GM23338 (cell line): ENCODE results near the gene DACH1. TPM values are rescaled to one million over a fixed set of nuclear protein-coding genes. Genes with fewer than 3 reads are reported as not detected.

Experiments
- ATAC-seq: fragments of 200-7000 bp; cut with Tn5 transposase; 3 replicates; pipeline ENCODE4 v1.9.1; 2020
- DNase-seq: peaks from one replicate; pipeline ENCODE4 v3.0.0-alpha.2; 2015; ENCODE audit warnings: low spot score
- H2AFZ ChIP-seq: fragments of 200-600 bp; sonication (generic); 2 replicates; pipeline ENCODE4 v1.8.0; 2016; ENCODE audit warnings: antibody characterized with exemption, mild to moderate bottlenecking, moderate library complexity
- H3F3A ChIP-seq: fragments of 200-600 bp; sonication (generic); replicated peaks from 2 replicates; pipeline ENCODE4 v1.8.0; 2017; ENCODE audit warnings: antibody characterized with exemption, mixed run types, low read depth
- H3K27ac ChIP-seq: fragments of 200-600 bp; sonication (generic); 2 replicates; pipeline ENCODE4 v1.6.1; 2016; ENCODE audit warnings: low read depth
- H3K27me3 ChIP-seq: fragments of 200-600 bp; sonication (generic); 2 replicates; pipeline ENCODE4 v1.8.0; 2016; ENCODE audit warnings: mild to moderate bottlenecking, mixed run types, moderate library complexity; ENCODE audit not compliant: insufficient read depth
- H3K36me3 ChIP-seq: fragments of 200-600 bp; sonication (generic); 2 replicates; pipeline ENCODE4 v1.8.0; 2016; ENCODE audit warnings: mild to moderate bottlenecking; ENCODE audit not compliant: insufficient read depth
- H3K4me1 ChIP-seq: fragments of 200-600 bp; sonication (generic); 2 replicates; pipeline ENCODE4 v1.8.0; 2016; ENCODE audit warnings: mild to moderate bottlenecking, moderate library complexity; ENCODE audit not compliant: insufficient read depth
- H3K4me2 ChIP-seq: fragments of 200-600 bp; sonication (generic); 2 replicates; pipeline ENCODE4 v1.7.1; 2017; ENCODE audit warnings: mixed run types
- H3K4me3 ChIP-seq: fragments of 200-600 bp; sonication (generic); 2 replicates; pipeline ENCODE4 v1.6.1; 2016; ENCODE audit warnings: mixed run types
- H3K79me2 ChIP-seq: fragments of 200-600 bp; sonication (generic); replicated peaks from 2 replicates; pipeline ENCODE4 v1.8.0; 2017; ENCODE audit warnings: mild to moderate bottlenecking; ENCODE audit not compliant: insufficient read depth
- H3K9me2 ChIP-seq: fragments of 200-600 bp; sonication (generic); 2 replicates; pipeline ENCODE4 v1.8.0; 2017; ENCODE audit not compliant: insufficient read depth
- H4K20me1 ChIP-seq: fragments of 200-600 bp; sonication (generic); replicated peaks from 2 replicates; pipeline ENCODE4 v1.8.0; 2017; ENCODE audit warnings: mild to moderate bottlenecking; ENCODE audit not compliant: insufficient read depth
- H3K27ac Mint-ChIP-seq: 2 replicates; pipeline ENCODE4 v1.8.0; 2020; ENCODE audit warnings: inconsistent platforms, mild to moderate bottlenecking, moderate library complexity, mixed read lengths
- H3K27me3 Mint-ChIP-seq: 3 replicates; pipeline ENCODE4 v1.8.0; 2022; ENCODE audit warnings: low read depth, mild to moderate bottlenecking, moderate library complexity, mixed read lengths, inconsistent platforms; ENCODE audit not compliant: insufficient read depth, poor library complexity
- H3K36me3 Mint-ChIP-seq: 3 replicates; pipeline ENCODE4 v1.8.0; 2021; ENCODE audit warnings: low read depth, mild to moderate bottlenecking, inconsistent platforms, moderate library complexity, mixed read lengths
- H3K4me1 Mint-ChIP-seq: 3 replicates; pipeline ENCODE4 v1.8.0; 2020; ENCODE audit warnings: mild to moderate bottlenecking, inconsistent platforms, mixed read lengths
- H3K4me3 Mint-ChIP-seq: 3 replicates; pipeline ENCODE4 v1.8.0; 2021; ENCODE audit warnings: moderate library complexity, mild to moderate bottlenecking, inconsistent platforms, mixed read lengths
- H3K9me3 Mint-ChIP-seq: 3 replicates; pipeline ENCODE4 v1.8.0; 2020; ENCODE audit warnings: moderate library complexity, mild to moderate bottlenecking, inconsistent platforms, mixed read lengths
- CREB1 ChIP-seq: fragments of 250-450 bp; sonication (Bioruptor Pico); IDR thresholded peaks from 2 replicates; pipeline ENCODE4 v1.5.0; 2020; ENCODE audit warnings: low read depth, mild to moderate bottlenecking, moderate library complexity
- CTCF ChIP-seq, 2 experiments: fragments of 200-600 bp in 1 of 2; sonication (generic) in 1 of 2; conservative IDR thresholded peaks; 2 replicates each; pipeline versions ENCODE4 v1.5.1 to v1.6.1; 2016 to 2017; ENCODE audit warnings: antibody characterized with exemption in 2 of 2, low read depth in 2 of 2, mild to moderate bottlenecking in 2 of 2, moderate library complexity in 1 of 2
- ETS1 ChIP-seq: IDR thresholded peaks from 2 replicates; pipeline ENCODE4 v1.6.1; 2016; ENCODE audit warnings: antibody characterized with exemption
- EZH2 ChIP-seq: fragments of 200-600 bp; sonication (generic); IDR thresholded peaks from one replicate; pipeline ENCODE4 v1.8.0; 2017; ENCODE audit warnings: antibody characterized with exemption, mild to moderate bottlenecking, low read depth; ENCODE audit not compliant: unreplicated experiment
- EZH2phosphoT487 ChIP-seq: fragments of 200-600 bp; sonication (generic); IDR thresholded peaks from one replicate; pipeline ENCODE4 v1.8.1; 2018; ENCODE audit warnings: antibody characterized with exemption; ENCODE audit not compliant: unreplicated experiment
- JUNB ChIP-seq: IDR thresholded peaks from one replicate; pipeline ENCODE4 v1.6.1; 2016; ENCODE audit warnings: antibody characterized with exemption; ENCODE audit not compliant: unreplicated experiment
- NANOG ChIP-seq: IDR thresholded peaks from 2 replicates; pipeline ENCODE4 v1.6.1; 2016; ENCODE audit warnings: antibody characterized with exemption, borderline replicate concordance
- POLR2AphosphoS5 ChIP-seq: IDR thresholded peaks from 2 replicates; pipeline ENCODE4 v1.6.1; 2016; ENCODE audit warnings: antibody characterized with exemption, low read depth
- REST ChIP-seq: IDR thresholded peaks from one replicate; pipeline ENCODE4 v1.6.1; 2018; ENCODE audit warnings: antibody characterized with exemption; ENCODE audit not compliant: unreplicated experiment
- STAT1 ChIP-seq: IDR thresholded peaks from one replicate; pipeline ENCODE4 v1.6.1; 2016; ENCODE audit warnings: antibody characterized with exemption; ENCODE audit not compliant: unreplicated experiment
- ZNF114 ChIP-seq: fragments of 250-450 bp; sonication (Bioruptor Pico); IDR thresholded peaks from 2 replicates; pipeline ENCODE4 v1.5.0; 2020; ENCODE audit warnings: mild to moderate bottlenecking, moderate library complexity
- ZNF331 ChIP-seq: fragments of 250-450 bp; sonication (Bioruptor Pico); IDR thresholded peaks from 2 replicates; pipeline ENCODE4 v1.5.0; 2020; ENCODE audit warnings: low read depth, mild to moderate bottlenecking, moderate library complexity
- ZNF462 ChIP-seq: fragments of 250-450 bp; sonication (Bioruptor Pico); IDR thresholded peaks from 2 replicates; pipeline ENCODE4 v1.5.0; 2020; ENCODE audit warnings: mild to moderate bottlenecking, moderate library complexity
- polyA plus RNA-seq: library from polyadenylated mRNA; unstranded; fragments of >200 nt; fragmentation: Nextera tagmentation; extraction: Ambion mirVana; gene quantifications from 2 replicates; pipeline ENCODE4 v1.2.1, GENCODE V29; 2016
- total RNA-seq: library from RNA; depleted of rRNA; stranded (reverse); fragments of >200 nt; shearing (Covaris generic); gene quantifications from 2 replicates; pipeline ENCODE4 v1.2.3, GENCODE V29; 2014

Gene DACH1
- total and polyA plus RNA-seq, 2 experiments from 2014 or later: 0.45 to 0.57 TPM

- H3K79me2 ChIP-seq: no peaks in the 10 kb centered on the region
- no peaks in the 10 kb centered on the region for H3K27me3 ChIP-seq
- H3K4me1 ChIP-seq: peaks cover 22% of the 10 kb centered on the region
- peaks cover 22% of the 10 kb centered on the region for H3K4me1 Mint-ChIP-seq
- no peaks in the 10 kb centered on the region for H3K9me2 ChIP-seq
- H3K9me3 Mint-ChIP-seq: no peaks in the 10 kb centered on the region
- peaks cover 2% of the 10 kb centered on the region for H3K27me3 Mint-ChIP-seq
- no peak overlapping the region for H3K27ac ChIP-seq
- H4K20me1 ChIP-seq: no peaks in the 10 kb centered on the region
- H3K4me3 Mint-ChIP-seq: no peak overlapping the region
- H3K36me3 Mint-ChIP-seq: no peaks in the 10 kb centered on the region
- TF ChIP-seq ZNF331 (CRISPR knock-in tag): no peak
- TF ChIP-seq JUNB: no peak
- no peak for TF ChIP-seq REST
- TF ChIP-seq EZH2phosphoT487: no peak
- TF ChIP-seq CTCF (conservative IDR thresholded peaks at IDR 0.05; ENCODE audit: low read depth in 2 of 2): no peak
- TF ChIP-seq POLR2AphosphoS5: no peak
- no peak for TF ChIP-seq ZNF114 (CRISPR knock-in tag)
- TF ChIP-seq CREB1: no peak
- TF ChIP-seq ETS1: no peak
- TF ChIP-seq ZNF462 (CRISPR knock-in tag): no peak
- no peak for TF ChIP-seq STAT1
- no peak for TF ChIP-seq NANOG
- no peak for TF ChIP-seq EZH2
- no peak overlapping the region; the same call in 1 of the 2 replicates for H3K27ac Mint-ChIP-seq
- DNase-seq (no peak), ATAC-seq (no peak)
- no peak overlapping the region for H2AFZ ChIP-seq
- no peaks in the 10 kb centered on the region for H3F3A ChIP-seq
- no peaks in the 10 kb centered on the region for H3K36me3 ChIP-seq
- H3K4me3 ChIP-seq: no peak overlapping the region
- H3K4me2 ChIP-seq: no peak overlapping the region
Observed at GRCh38 chr13:71727042-71727441, 140.0 kb downstream of the DACH1 start.
